Vagina (tissue), 2 donors: ENCODE results near the gene WDR55. TPM values are rescaled to one million over a fixed set of nuclear protein-coding genes. Genes with fewer than 3 reads are reported as not detected.
"Not testable (repeated sequence)": the region's sequence is repeated elsewhere in the genome, so short reads cannot be mapped to it uniquely, and the experiment has no call there.

Source experiments
- DNase-seq, 2 donors: peaks; one replicate each; pipeline ENCODE4 v3.0.0-alpha.2; 2017; ENCODE audit errors: extremely low spot score in 2 of 2
- H3K27ac ChIP-seq: fragments of 200-600 bp; sonication (generic); one replicate; pipeline ENCODE4 v1.5.1; 2019
- H3K27me3 ChIP-seq: fragments of 200-600 bp; sonication (generic); one replicate; pipeline ENCODE4 v1.5.1; 2019
- H3K36me3 ChIP-seq, 2 donors: fragments of 200-600 bp; sonication (generic); one replicate each; pipeline ENCODE4 v1.5.1; 2017 to 2019
- H3K4me1 ChIP-seq: fragments of 200-600 bp; sonication (generic); one replicate; pipeline ENCODE4 v1.5.1; 2019
- H3K4me3 ChIP-seq, 2 donors: fragments of 200-600 bp; sonication (generic); 1 replicate in 1 of 2; 2 replicates in 1 of 2; pipeline ENCODE4 v1.5.1; 2016 to 2019
- H3K9me3 ChIP-seq: fragments of 200-600 bp; sonication (generic); one replicate; pipeline ENCODE4 v1.5.1; 2019
- POLR2A ChIP-seq, 2 donors: fragments of 450-650 bp; IDR thresholded peaks; one replicate each; pipeline ENCODE4 v1.6.1; 2017; ENCODE audit warnings: antibody characterized with exemption in 2 of 2, mild to moderate bottlenecking in 2 of 2, moderate library complexity in 2 of 2
- POLR2AphosphoS5 ChIP-seq, 2 donors: sonication (generic); formaldehyde crosslinking; IDR thresholded peaks; one replicate each; pipeline ENCODE4 v1.9.0; 2017; ENCODE audit warnings: antibody characterized with exemption in 2 of 2, mild to moderate bottlenecking in 2 of 2, low read depth in 1 of 2; ENCODE audit not compliant: insufficient read depth in 1 of 2
- intact Hi-C: fragments of 100-400 bp; cut with DNase I; formaldehyde crosslinking; loops from one replicate; pipeline ENCODE4 v1.15.1; 2023
- total RNA-seq: library from RNA; depleted of rRNA; stranded (reverse); fragments of >200 nt; gene quantifications from one replicate; pipeline ENCODE4 v1.2.3, GENCODE V29; 2016
- TF ChIP-seq, protein P1 (sequence below), 3 experiments: fragments of 450-650 bp in 2 of 3; fragments of 200-600 bp in 1 of 3; sonication (generic) in 1 of 3; IDR thresholded peaks; one replicate each; pipeline ENCODE4 v1.5.1; 2017 to 2019; ENCODE audit warnings: antibody characterized with exemption in 3 of 3, mild to moderate bottlenecking in 2 of 3, moderate library complexity in 2 of 3

WDR55 gene
- total RNA-seq, 1 donor from 2014 or later: 19.9 TPM

DNA sequence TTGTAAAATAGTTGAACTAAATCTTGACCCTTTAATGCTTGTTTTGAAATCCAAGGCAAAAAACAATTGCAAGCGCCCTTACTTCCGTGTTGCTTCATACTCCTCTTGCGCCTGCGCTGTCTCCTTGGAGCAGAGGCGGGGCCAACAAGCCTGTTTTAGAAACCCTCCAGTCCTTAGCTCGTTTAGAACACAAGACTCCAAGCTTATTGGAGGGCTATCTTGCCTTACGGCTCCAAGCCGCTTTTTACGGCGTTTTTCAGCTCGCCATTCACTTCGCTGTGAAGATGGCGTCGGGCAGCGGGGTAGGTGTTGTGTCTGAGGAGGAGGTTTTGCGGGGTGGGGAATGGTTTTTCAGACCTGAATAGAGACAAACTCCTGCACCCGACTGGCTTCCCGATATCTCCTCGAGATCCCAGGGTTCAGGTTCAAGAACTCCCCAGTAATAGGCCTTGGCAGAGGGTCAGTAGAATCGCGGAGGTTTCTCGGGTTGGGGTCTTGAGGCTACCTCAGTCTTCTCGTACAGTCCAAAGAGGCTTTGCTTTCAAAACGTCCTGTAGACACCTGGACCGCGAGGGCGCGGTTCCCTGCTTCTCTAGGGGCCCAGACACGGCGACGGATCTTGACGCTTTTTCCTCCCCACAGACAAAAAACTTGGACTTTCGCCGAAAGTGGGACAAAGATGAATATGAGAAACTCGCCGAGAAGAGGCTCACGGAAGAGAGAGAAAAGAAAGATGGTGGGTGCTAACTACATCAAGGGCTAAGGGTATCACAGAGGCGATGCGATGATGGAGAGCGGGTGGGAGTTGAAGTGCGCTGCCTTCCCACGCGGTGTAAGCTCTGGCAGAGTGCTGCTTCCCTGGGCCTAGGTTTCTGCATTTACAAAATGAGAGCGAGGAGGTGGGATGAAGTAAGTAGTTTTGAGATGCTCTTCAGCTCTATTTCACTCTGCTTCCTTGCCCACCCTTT, 35.8 kb downstream of the WDR55 start, which contains the start of gene ZMAT2:
TSS of gene ZMAT2 (plus strand) at position 271 of the 968 bp plus-strand sequence. CDS start at position 285, 14 bp downstream.
- peak; percentile 73 to 99 for TF ChIP-seq POLR2AphosphoS5 (IDR thresholded peaks at IDR 0.05; ENCODE audit: insufficient read depth in 1 of 2, low read depth in 1 of 2)
- TF ChIP-seq, protein P1, sequence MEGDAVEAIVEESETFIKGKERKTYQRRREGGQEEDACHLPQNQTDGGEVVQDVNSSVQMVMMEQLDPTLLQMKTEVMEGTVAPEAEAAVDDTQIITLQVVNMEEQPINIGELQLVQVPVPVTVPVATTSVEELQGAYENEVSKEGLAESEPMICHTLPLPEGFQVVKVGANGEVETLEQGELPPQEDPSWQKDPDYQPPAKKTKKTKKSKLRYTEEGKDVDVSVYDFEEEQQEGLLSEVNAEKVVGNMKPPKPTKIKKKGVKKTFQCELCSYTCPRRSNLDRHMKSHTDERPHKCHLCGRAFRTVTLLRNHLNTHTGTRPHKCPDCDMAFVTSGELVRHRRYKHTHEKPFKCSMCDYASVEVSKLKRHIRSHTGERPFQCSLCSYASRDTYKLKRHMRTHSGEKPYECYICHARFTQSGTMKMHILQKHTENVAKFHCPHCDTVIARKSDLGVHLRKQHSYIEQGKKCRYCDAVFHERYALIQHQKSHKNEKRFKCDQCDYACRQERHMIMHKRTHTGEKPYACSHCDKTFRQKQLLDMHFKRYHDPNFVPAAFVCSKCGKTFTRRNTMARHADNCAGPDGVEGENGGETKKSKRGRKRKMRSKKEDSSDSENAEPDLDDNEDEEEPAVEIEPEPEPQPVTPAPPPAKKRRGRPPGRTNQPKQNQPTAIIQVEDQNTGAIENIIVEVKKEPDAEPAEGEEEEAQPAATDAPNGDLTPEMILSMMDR (IDR thresholded peaks at IDR 0.05): no peak
- TF ChIP-seq POLR2A (IDR thresholded peaks at IDR 0.05): peak in 1 of 2 donors; percentile 45
- DNase-seq: peak in 1 of 2 donors; percentile 96
- Histone ChIP-seq H3K9me3 (no peaks in the 10 kb centered on the region), H3K27me3 (no peaks in the 10 kb centered on the region), H3K4me1 (peaks cover 15% of the 10 kb centered on the region), H3K36me3 (peaks cover 3 to 77% of the 10 kb centered on the region in 2 donors), H3K4me3 (peak within 1 kb of the TSS; percentile 68 to 87), H3K27ac (peak within 1 kb of the TSS; percentile 68)
- intact Hi-C loops: no loop called here

DNA sequence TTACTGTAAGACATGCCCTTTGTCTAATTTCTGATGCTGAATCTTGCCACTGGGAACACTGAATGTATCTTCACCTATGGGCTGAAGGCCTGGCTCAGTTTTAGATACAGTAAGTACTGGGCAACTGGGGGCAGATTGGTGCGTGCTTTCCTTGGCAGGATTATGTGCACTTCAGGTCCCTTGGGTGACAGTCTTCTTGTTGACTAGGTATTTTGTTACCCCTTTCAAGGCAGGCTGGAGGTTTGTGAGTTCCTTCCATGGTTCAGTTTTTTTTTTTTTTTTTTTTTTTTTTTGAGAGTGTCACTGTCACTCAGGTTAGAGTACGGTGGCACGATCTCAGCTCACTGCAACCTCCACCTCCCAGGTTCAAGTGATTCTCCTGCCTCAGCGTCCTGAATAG, 43.1 kb downstream of the WDR55 start:
- H3K27ac ChIP-seq: no peak overlapping the region
- H3K36me3 ChIP-seq: peaks cover 3 to 40% of the 10 kb centered on the region in 2 donors
- no peaks in the 10 kb centered on the region for H3K9me3 ChIP-seq
- no peak for DNase-seq
- H3K27me3 ChIP-seq: no peaks in the 10 kb centered on the region
- peaks cover 3% of the 10 kb centered on the region for H3K4me1 ChIP-seq
- no peak overlapping the region for H3K4me3 ChIP-seq
- TF ChIP-seq POLR2AphosphoS5 (IDR thresholded peaks at IDR 0.05; ENCODE audit: insufficient read depth in 1 of 2, low read depth in 1 of 2): no peak
- no peak for TF ChIP-seq POLR2A (IDR thresholded peaks at IDR 0.05)
- TF ChIP-seq, protein P1 (IDR thresholded peaks at IDR 0.05): no peak
- intact Hi-C loops: no loop called here

DNA sequence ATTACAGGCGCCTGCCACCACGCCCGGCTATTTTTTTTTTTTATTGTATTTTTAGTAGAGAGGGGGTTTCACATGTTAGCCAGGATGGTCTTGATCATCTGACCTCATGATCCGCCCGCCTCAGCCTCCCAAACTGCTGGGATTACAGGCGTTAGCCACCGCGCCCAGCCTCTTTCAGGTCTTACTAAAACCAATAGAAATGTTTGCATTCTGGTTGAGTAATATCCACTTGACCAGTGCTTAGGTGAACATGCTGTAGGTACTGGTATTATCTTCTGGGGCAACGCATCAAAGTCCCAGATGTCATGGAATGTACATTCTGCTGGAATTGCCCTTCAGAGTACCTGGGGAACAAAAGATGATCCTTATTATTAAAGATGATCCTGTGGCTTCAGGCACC, 44.1 kb downstream of the WDR55 start:
- H3K4me3 ChIP-seq, DNase-seq, H3K9me3 ChIP-seq, H3K27me3 ChIP-seq, intact Hi-C loops, H3K4me1 ChIP-seq, H3K27ac ChIP-seq: not testable (repeated sequence)
- peaks cover 3 to 30% of the 10 kb centered on the region in 2 donors for H3K36me3 ChIP-seq

DNA sequence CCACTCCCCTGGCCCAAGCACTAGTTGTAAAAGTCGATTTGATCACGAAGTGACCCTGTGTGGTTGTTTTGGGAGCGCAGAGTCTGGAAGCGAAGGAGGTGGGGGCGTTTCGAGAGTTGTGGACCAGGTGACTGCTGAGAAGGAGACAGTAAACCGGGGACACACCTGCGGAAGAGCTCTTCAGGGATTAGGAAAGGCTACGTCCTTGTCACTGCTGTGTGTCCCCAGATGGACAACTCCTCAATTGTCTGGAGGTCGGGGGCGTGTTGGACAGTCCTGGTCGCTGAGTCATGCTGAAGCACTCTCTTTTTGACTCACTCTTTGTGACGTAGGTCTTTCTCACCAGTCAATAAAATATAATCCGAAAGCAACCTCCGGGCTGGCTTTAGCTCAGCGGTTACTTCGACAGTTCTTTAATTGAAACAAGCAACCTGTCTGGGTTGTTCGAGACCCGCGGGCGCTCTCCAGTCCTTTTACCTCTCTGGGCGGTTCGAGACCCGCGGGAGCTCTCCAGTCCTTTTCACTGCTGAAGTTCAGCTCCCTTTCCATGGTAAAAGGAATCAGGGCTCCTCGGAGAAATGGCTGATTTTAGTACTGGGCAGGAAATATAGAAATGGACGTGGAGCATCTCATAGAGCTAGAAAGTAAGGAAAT, 46.3 kb downstream of the WDR55 start:
- DNase-seq: peak in 1 of 2 donors; percentile 98

GRCh38 chr5:140711794-140712193, 47.1 kb downstream of the WDR55 start:
- H3K27me3 ChIP-seq: no peaks in the 10 kb centered on the region
- no peak overlapping the region for H3K4me3 ChIP-seq
- intact Hi-C loops: no loop called here
- DNase-seq: no peak
- TF ChIP-seq POLR2AphosphoS5 (IDR thresholded peaks at IDR 0.05; ENCODE audit: insufficient read depth in 1 of 2, low read depth in 1 of 2) (no peak), POLR2A (IDR thresholded peaks at IDR 0.05) (no peak)
- TF ChIP-seq, protein P1 (IDR thresholded peaks at IDR 0.05): no peak
- H3K4me1 ChIP-seq: peaks cover 3% of the 10 kb centered on the region
- H3K9me3 ChIP-seq: no peaks in the 10 kb centered on the region
- peaks cover 0 to 2% of the 10 kb centered on the region in 2 donors for H3K36me3 ChIP-seq
- peak overlapping the region; percentile 96 for H3K27ac ChIP-seq

More for the DNA sequence above, 46.3 kb downstream of the WDR55 start:
- intact Hi-C loops: no loop called here
- Histone ChIP-seq H3K4me1 (peaks cover 3% of the 10 kb centered on the region), H3K27ac (peak overlapping the region; percentile 96), H3K27me3 (no peaks in the 10 kb centered on the region), H3K9me3 (no peaks in the 10 kb centered on the region), H3K4me3 (peak overlapping the region; percentile 55 to 66), H3K36me3 (peaks cover 0 to 9% of the 10 kb centered on the region in 2 donors)
- peak in 1 of 2 donors; percentile 5 for TF ChIP-seq POLR2A (IDR thresholded peaks at IDR 0.05)
- TF ChIP-seq POLR2AphosphoS5 (IDR thresholded peaks at IDR 0.05; ENCODE audit: insufficient read depth in 1 of 2, low read depth in 1 of 2): peak; percentile 69 to 90
- TF ChIP-seq, protein P1 (IDR thresholded peaks at IDR 0.05): no peak
